NB4 (cell line): ENCODE measurements around the gene MELK.
A peak's percentile ranks its signal among the peaks of the same experiment; 100 is the strongest.

Experiments used
- DNase-seq: peaks from one replicate; pipeline ENCODE4 v3.0.0; 2010; ENCODE audit warnings: low read depth
- H3K4me3 ChIP-seq: one replicate; pipeline ENCODE4 v1.5.1; 2011; ENCODE audit warnings: mild to moderate bottlenecking, low read depth, low read length, moderate library complexity
- CTCF ChIP-seq: IDR thresholded peaks from one replicate; pipeline ENCODE4 v1.5.1; 2012; ENCODE audit warnings: low read depth, low read length
- MYC ChIP-seq: IDR thresholded peaks from 2 replicates; pipeline ENCODE4 v1.6.1; 2011; ENCODE audit warnings: low read depth, low read length
- POLR2A ChIP-seq: IDR thresholded peaks from 2 replicates; pipeline ENCODE4 v1.6.1; 2011; ENCODE audit warnings: mild to moderate bottlenecking; ENCODE audit not compliant: insufficient read length; ENCODE audit errors: extremely low read depth
- TF ChIP-seq, protein P1 (sequence below): IDR thresholded peaks from 2 replicates; pipeline ENCODE4 v1.6.1; 2011; ENCODE audit warnings: low read depth, low read length

Gene MELK

GRCh38 chr9:36642817-36643216 lies 70.1 kb downstream of the MELK start:
- no peak for DNase-seq
- TF ChIP-seq, protein P1, sequence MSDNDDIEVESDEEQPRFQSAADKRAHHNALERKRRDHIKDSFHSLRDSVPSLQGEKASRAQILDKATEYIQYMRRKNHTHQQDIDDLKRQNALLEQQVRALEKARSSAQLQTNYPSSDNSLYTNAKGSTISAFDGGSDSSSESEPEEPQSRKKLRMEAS = no peak
- no peak overlapping the region for H3K4me3 ChIP-seq

- no peak overlapping the region for H3K4me3 ChIP-seq
- no peak for DNase-seq
Measured at GRCh38 chr9:36656842-36657241, 84.1 kb downstream of the MELK start.

DNA sequence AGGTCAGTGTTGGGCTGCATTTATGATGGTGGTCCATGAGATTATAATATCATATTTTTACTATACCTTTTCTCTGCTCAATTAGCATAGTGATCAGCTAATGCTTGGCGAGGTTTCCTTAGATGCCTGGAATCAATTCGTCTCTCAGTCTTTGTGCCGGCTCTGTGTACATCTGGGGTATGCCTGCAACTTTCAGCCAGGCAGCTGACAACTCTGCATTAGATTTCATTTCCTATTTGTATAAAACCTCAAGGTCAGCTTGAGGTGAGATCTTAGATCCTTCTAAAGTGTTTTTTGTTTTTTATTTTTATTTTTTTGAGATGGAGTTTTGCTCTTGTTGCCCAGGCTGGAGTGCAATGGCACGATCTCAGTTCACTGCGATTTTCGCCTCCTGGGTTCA lies 86.8 kb downstream of the MELK start:
- DNase-seq = no peak
- H3K4me3 ChIP-seq = no peak overlapping the region
- TF ChIP-seq POLR2A (no peak), MYC (no peak), CTCF (no peak)
- TF ChIP-seq, protein P1 = no peak

More at GRCh38 chr9:36656842-36657241, 84.1 kb downstream of the MELK start:
- TF ChIP-seq, protein P1 = no peak
- no peak for TF ChIP-seq MYC
- no peak for TF ChIP-seq CTCF
- TF ChIP-seq POLR2A = no peak

GRCh38 chr9:36664806-36665205 lies 92.1 kb downstream of the MELK start:
- TF ChIP-seq MYC (no peak), POLR2A (no peak), CTCF (no peak)
- TF ChIP-seq, protein P1 = no peak
- DNase-seq = no peak

DNA sequence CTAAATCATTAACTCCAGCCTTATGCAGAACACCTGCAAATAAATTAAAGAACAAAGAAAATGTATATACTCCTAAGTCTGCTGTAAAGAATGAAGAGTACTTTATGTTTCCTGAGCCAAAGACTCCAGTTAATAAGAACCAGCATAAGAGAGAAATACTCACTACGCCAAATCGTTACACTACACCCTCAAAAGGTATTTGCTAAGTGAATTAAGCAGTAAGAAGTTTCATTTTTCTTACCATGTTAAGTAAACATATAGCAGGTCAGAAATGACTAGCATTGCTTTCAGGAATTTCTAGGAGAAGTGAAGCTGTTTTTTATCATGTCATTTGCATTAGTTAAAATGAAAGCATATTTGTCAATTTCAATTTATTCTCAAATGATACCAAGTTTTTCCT lies 92.7 kb downstream of the MELK start:
- TF ChIP-seq CTCF (no peak), POLR2A (no peak), MYC (no peak)
- TF ChIP-seq, protein P1 = no peak
- no peak overlapping the region for H3K4me3 ChIP-seq
- no peak for DNase-seq

More at GRCh38 chr9:36664806-36665205, 92.1 kb downstream of the MELK start:
- H3K4me3 ChIP-seq = no peak overlapping the region

DNA sequence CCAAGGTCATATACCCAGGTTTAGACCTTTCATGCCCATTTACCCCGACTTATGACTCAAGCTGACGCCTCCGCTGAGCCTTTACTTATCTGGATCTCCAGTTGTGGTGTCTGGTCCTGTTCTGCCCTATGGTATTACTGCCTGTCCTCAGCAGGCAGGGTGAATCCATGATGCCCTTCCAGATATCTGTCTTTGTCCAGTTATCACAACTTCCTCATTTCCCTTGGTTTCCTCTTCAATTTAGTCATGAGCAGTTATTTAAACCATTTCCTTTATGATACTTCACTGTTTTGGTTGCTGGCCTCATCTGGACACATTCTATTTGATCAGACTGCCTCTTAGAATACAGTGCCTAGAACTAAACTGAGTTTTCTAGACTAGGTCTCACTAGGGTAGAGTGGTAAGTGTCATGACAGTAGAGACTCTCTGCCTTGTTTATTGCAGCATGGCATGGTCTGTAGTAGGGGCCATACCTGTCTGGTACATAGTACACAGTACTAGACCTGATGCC lies 93.3 kb downstream of the MELK start:
- no peak overlapping the region for H3K4me3 ChIP-seq
- TF ChIP-seq CTCF = no peak
- peak; percentile 28 for DNase-seq
